ENCODE data around the gene ARSB.

Gene ARSB

GRCh38 chr5:78751872-78752271, 233.2 kb downstream of the ARSB start:
- no peaks in the 10 kb centered on the region for H3F3A ChIP-seq (ENCODE audit: control insufficient read depth, insufficient read depth)
- no peaks in the 10 kb centered on the region for H4K20me1 ChIP-seq (ENCODE audit: control insufficient read depth, insufficient read depth, low read depth, low read length)
- H3K4me3 ChIP-seq (ENCODE audit: low read length) = no peak overlapping the region
- no peak overlapping the region for H3K4me2 ChIP-seq (ENCODE audit: low read length)
- no peaks in the 10 kb centered on the region for H3K36me3 ChIP-seq (ENCODE audit: control insufficient read depth, low read length)
- no peaks in the 10 kb centered on the region for H3K27me3 ChIP-seq (ENCODE audit: control insufficient read depth, low read length)
- TF ChIP-seq, protein P1, sequence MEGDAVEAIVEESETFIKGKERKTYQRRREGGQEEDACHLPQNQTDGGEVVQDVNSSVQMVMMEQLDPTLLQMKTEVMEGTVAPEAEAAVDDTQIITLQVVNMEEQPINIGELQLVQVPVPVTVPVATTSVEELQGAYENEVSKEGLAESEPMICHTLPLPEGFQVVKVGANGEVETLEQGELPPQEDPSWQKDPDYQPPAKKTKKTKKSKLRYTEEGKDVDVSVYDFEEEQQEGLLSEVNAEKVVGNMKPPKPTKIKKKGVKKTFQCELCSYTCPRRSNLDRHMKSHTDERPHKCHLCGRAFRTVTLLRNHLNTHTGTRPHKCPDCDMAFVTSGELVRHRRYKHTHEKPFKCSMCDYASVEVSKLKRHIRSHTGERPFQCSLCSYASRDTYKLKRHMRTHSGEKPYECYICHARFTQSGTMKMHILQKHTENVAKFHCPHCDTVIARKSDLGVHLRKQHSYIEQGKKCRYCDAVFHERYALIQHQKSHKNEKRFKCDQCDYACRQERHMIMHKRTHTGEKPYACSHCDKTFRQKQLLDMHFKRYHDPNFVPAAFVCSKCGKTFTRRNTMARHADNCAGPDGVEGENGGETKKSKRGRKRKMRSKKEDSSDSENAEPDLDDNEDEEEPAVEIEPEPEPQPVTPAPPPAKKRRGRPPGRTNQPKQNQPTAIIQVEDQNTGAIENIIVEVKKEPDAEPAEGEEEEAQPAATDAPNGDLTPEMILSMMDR (IDR thresholded peaks at IDR 0.05; ENCODE audit: low read depth, low read length, poor library complexity, severe bottlenecking) = no peak
- TF ChIP-seq EZH2phosphoT487 (IDR thresholded peaks at IDR 0.05; ENCODE audit: borderline replicate concordance, low read length) = no peak
- H3K79me2 ChIP-seq (ENCODE audit: control insufficient read depth, low read length) = no peaks in the 10 kb centered on the region
- no peaks in the 10 kb centered on the region for H3K9me3 ChIP-seq (ENCODE audit: control insufficient read depth, insufficient read depth, low read length)
- no peaks in the 10 kb centered on the region for H3K9me2 ChIP-seq (replicated peaks; ENCODE audit: control insufficient read depth, low read length)
- H3K27ac ChIP-seq (ENCODE audit: low read depth, low read length) = no peak overlapping the region
- H3K4me1 ChIP-seq (ENCODE audit: control insufficient read depth, low read length) = peaks cover 25% of the 10 kb centered on the region

DNA sequence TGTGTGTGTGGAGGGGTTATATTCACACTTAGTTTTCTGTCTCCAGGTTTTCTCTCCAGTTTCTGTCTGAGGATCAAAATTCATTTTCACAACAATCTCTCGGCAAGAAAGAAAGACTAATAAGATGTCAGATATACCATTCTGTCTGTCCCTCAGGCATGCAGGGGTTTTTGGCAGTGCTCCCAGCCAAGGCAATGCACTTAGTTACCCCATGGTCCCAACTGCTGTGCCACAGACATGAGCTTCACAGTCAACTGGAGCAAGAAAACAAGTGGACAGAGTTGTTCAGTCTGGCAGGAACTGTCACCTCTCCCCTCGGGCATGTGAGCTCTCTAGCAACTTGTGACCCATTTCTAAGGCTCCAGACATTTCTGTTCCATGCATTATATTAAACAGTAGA, 234.8 kb downstream of the ARSB start:
- no peak overlapping the region for H3K4me2 ChIP-seq (ENCODE audit: low read length)
- H3K9me2 ChIP-seq (replicated peaks; ENCODE audit: control insufficient read depth, low read length) = no peaks in the 10 kb centered on the region
- H3K9me3 ChIP-seq (ENCODE audit: control insufficient read depth, insufficient read depth, low read length) = no peaks in the 10 kb centered on the region
- H3F3A ChIP-seq (ENCODE audit: control insufficient read depth, insufficient read depth) = no peaks in the 10 kb centered on the region
- H3K79me2 ChIP-seq (ENCODE audit: control insufficient read depth, low read length) = no peaks in the 10 kb centered on the region
- peaks cover 12% of the 10 kb centered on the region for H3K4me1 ChIP-seq (ENCODE audit: control insufficient read depth, low read length)
- H3K27me3 ChIP-seq (ENCODE audit: control insufficient read depth, low read length) = no peaks in the 10 kb centered on the region
- no peaks in the 10 kb centered on the region for H4K20me1 ChIP-seq (ENCODE audit: control insufficient read depth, insufficient read depth, low read depth, low read length)
- no peak overlapping the region for H3K27ac ChIP-seq (ENCODE audit: low read depth, low read length)
- TF ChIP-seq, protein P1 (IDR thresholded peaks at IDR 0.05; ENCODE audit: low read depth, low read length, poor library complexity, severe bottlenecking) = no peak
- TF ChIP-seq EZH2phosphoT487 (IDR thresholded peaks at IDR 0.05; ENCODE audit: borderline replicate concordance, low read length) = no peak
- no peak overlapping the region for H3K4me3 ChIP-seq (ENCODE audit: low read length)
- H3K36me3 ChIP-seq (ENCODE audit: control insufficient read depth, low read length) = no peaks in the 10 kb centered on the region

GRCh38 chr5:78747705-78748359, 237.3 kb downstream of the ARSB start:
- H3K27ac ChIP-seq (ENCODE audit: low read depth, low read length) = no peak overlapping the region
- H3K4me2 ChIP-seq (ENCODE audit: low read length) = no peak overlapping the region
- no peaks in the 10 kb centered on the region for H3K79me2 ChIP-seq (ENCODE audit: control insufficient read depth, low read length)

More at GRCh38 chr5:78747705-78748359, 237.3 kb downstream of the ARSB start:
- Histone ChIP-seq H3K4me1 (ENCODE audit: control insufficient read depth, low read length) (no peaks in the 10 kb centered on the region), H3K9me2 (replicated peaks; ENCODE audit: control insufficient read depth, low read length) (no peaks in the 10 kb centered on the region), H3F3A (ENCODE audit: control insufficient read depth, insufficient read depth) (no peaks in the 10 kb centered on the region), H3K9me3 (ENCODE audit: control insufficient read depth, insufficient read depth, low read length) (no peaks in the 10 kb centered on the region), H3K27me3 (ENCODE audit: control insufficient read depth, low read length) (no peaks in the 10 kb centered on the region), H4K20me1 (ENCODE audit: control insufficient read depth, insufficient read depth, low read depth, low read length) (no peaks in the 10 kb centered on the region), H3K4me3 (ENCODE audit: low read length) (no peak overlapping the region), H3K36me3 (ENCODE audit: control insufficient read depth, low read length) (no peaks in the 10 kb centered on the region)
- TF ChIP-seq EZH2phosphoT487 (IDR thresholded peaks at IDR 0.05; ENCODE audit: borderline replicate concordance, low read length) = no peak
- TF ChIP-seq, protein P1 (IDR thresholded peaks at IDR 0.05; ENCODE audit: low read depth, low read length, poor library complexity, severe bottlenecking) = no peak
